IMR-90 (cell line): ENCODE data around the gene ANKRD11. TPM values are rescaled to one million over a fixed set of nuclear protein-coding genes. Genes with fewer than 3 reads are reported as not detected.
A peak's percentile ranks its signal among the peaks of the same experiment; 100 is the strongest.

Experiments used
- ATAC-seq: fragments of 200-7000 bp; cut with Tn5 transposase; 2 replicates; pipeline ENCODE4 v1.9.1; 2020; ENCODE audit warnings: low read depth, mild to moderate bottlenecking, moderate library complexity
- BruUV-seq: library from RNA; stranded (reverse); fragments of 400-500 nt; replicated peaks from 2 replicates; lab custom pipeline; 2021; lab: Mats Ljungman, UMichigan
- CTCF ChIA-PET: fragments of 300-600 bp; formaldehyde crosslinking; extraction: SDS; loops from one replicate; lab custom pipeline; 2021; ENCODE audit warnings: antibody characterized with exemption; lab: Yijun Ruan, JAX
- POLR2A ChIA-PET: fragments of 300-600 bp; sonication (Branson Sonifier 250); formaldehyde crosslinking; loops from one replicate; lab custom pipeline; 2022; ENCODE audit warnings: antibody characterized with exemption; ENCODE audit not compliant: unreplicated experiment; lab: Charles Lee
- DNase-seq: peaks from one replicate; pipeline ENCODE4 v3.0.0; 2013
- H2AFZ ChIP-seq: replicated peaks from 2 replicates; pipeline ENCODE3; 2013; ENCODE audit warnings: low read length, mild to moderate bottlenecking; ENCODE audit not compliant: poor library complexity
- H2AK5ac ChIP-seq: 2 replicates; pipeline ENCODE4 v1.6.1; 2013; ENCODE audit warnings: low read depth, low read length, inconsistent platforms
- H2AK9ac ChIP-seq: replicated peaks from 2 replicates; pipeline ENCODE3; 2013; ENCODE audit warnings: mild to moderate bottlenecking, low read depth, low read length, moderate library complexity; ENCODE audit not compliant: poor library complexity
- H2BK120ac ChIP-seq: 2 replicates; pipeline ENCODE4 v1.6.1; 2013; ENCODE audit warnings: low read depth, low read length, inconsistent platforms
- H2BK15ac ChIP-seq: 3 replicates; pipeline ENCODE4 v1.6.1; 2013; ENCODE audit warnings: low read depth, low read length, inconsistent platforms
- H2BK20ac ChIP-seq: 2 replicates; pipeline ENCODE4 v1.6.1; 2013; ENCODE audit warnings: low read depth, mild to moderate bottlenecking, inconsistent platforms, low read length, moderate library complexity
- H2BK5ac ChIP-seq: 2 replicates; pipeline ENCODE4 v1.6.1; 2013; ENCODE audit warnings: mild to moderate bottlenecking, low read depth, low read length, inconsistent platforms; ENCODE audit not compliant: poor library complexity, severe bottlenecking
- H3K14ac ChIP-seq: replicated peaks from 2 replicates; pipeline ENCODE4 v1.6.1; 2013; ENCODE audit warnings: low read depth, low read length, inconsistent platforms
- H3K18ac ChIP-seq: 2 replicates; pipeline ENCODE4 v1.6.1; 2013; ENCODE audit warnings: low read depth, low read length, control low read depth
- H3K23ac ChIP-seq: 2 replicates; pipeline ENCODE4 v1.6.1; 2013; ENCODE audit warnings: low read depth, low read length, inconsistent platforms
- H3K27ac ChIP-seq: 2 replicates; pipeline ENCODE4 v1.5.1; 2013; ENCODE audit warnings: mild to moderate bottlenecking, control low read depth, low read length; ENCODE audit not compliant: insufficient read depth
- H3K27me3 ChIP-seq: 2 replicates; pipeline ENCODE4 v1.6.1; 2013; ENCODE audit warnings: low read length; ENCODE audit not compliant: control insufficient read depth, insufficient read depth
- H3K36me3 ChIP-seq: 2 replicates; pipeline ENCODE4 v1.6.1; 2013; ENCODE audit warnings: low read length, mixed read lengths; ENCODE audit not compliant: control insufficient read depth, insufficient read depth
- H3K4ac ChIP-seq: 2 replicates; pipeline ENCODE4 v1.6.1; 2013; ENCODE audit warnings: low read depth, low read length, inconsistent platforms
- H3K4me1 ChIP-seq: 2 replicates; pipeline ENCODE4 v1.6.1; 2013; ENCODE audit warnings: low read length, mixed read lengths; ENCODE audit not compliant: control insufficient read depth, insufficient read depth
- H3K4me2 ChIP-seq: 2 replicates; pipeline ENCODE4 v1.6.1; 2013; ENCODE audit warnings: low read depth, mild to moderate bottlenecking, control low read depth, low read length, moderate library complexity
- H3K4me3 ChIP-seq: 2 replicates; pipeline ENCODE4 v1.5.1; 2013; ENCODE audit warnings: low read depth, mild to moderate bottlenecking, control low read depth, low read length, moderate library complexity; ENCODE audit not compliant: insufficient read depth
- H3K56ac ChIP-seq: 2 replicates; pipeline ENCODE4 v1.6.1; 2013; ENCODE audit warnings: low read length, inconsistent platforms; ENCODE audit not compliant: insufficient read depth; ENCODE audit errors: extremely low read depth
- H3K79me1 ChIP-seq, 2 experiments: 2 replicates each; pipeline ENCODE4 v1.6.1; 2013; ENCODE audit warnings: low read length in 2 of 2, inconsistent platforms in 1 of 2, low read depth in 1 of 2
- H3K9ac ChIP-seq: 2 replicates; pipeline ENCODE4 v1.6.1; 2013; ENCODE audit warnings: low read depth, low read length, control low read depth
- H3K9me1 ChIP-seq: 2 replicates; pipeline ENCODE4 v1.6.1; 2013; ENCODE audit warnings: low read length, inconsistent platforms; ENCODE audit not compliant: insufficient read depth
- H3K9me3 ChIP-seq: 2 replicates; pipeline ENCODE4 v1.6.1; 2013; ENCODE audit warnings: low read length; ENCODE audit not compliant: control insufficient read depth, insufficient read depth
- H4K20me1 ChIP-seq: 2 replicates; pipeline ENCODE4 v1.6.1; 2013; ENCODE audit warnings: low read length, inconsistent platforms; ENCODE audit not compliant: insufficient read depth
- H4K5ac ChIP-seq: 2 replicates; pipeline ENCODE4 v1.6.1; 2013; ENCODE audit warnings: mild to moderate bottlenecking, low read depth, low read length, control low read depth
- H4K8ac ChIP-seq, 2 experiments: 2 replicates each; pipeline ENCODE4 v1.6.1; 2013; ENCODE audit warnings: low read depth in 2 of 2, low read length in 2 of 2, control low read depth in 1 of 2, inconsistent platforms in 1 of 2
- H4K91ac ChIP-seq: 2 replicates; pipeline ENCODE4 v1.6.1; 2013; ENCODE audit warnings: low read depth, low read length, inconsistent platforms; ENCODE audit not compliant: insufficient read depth
- BHLHE40 ChIP-seq: fragments of 150-350 bp; IDR thresholded peaks from 2 replicates; pipeline ENCODE4 v1.6.1; 2016; ENCODE audit warnings: mild to moderate bottlenecking, low read depth, low read length
- CEBPB ChIP-seq: IDR thresholded peaks from 2 replicates; pipeline ENCODE4 v1.6.1; 2012; ENCODE audit warnings: low read depth, low read length, improper control_type of control experiment
- CHD1 ChIP-seq: IDR thresholded peaks from 2 replicates; pipeline ENCODE4 v1.6.1; 2012; ENCODE audit warnings: low read depth, low read length, improper control_type of control experiment
- FOS ChIP-seq: fragments of 150-350 bp; IDR thresholded peaks from 2 replicates; pipeline ENCODE4 v1.6.1; 2016; ENCODE audit warnings: low read depth, low read length
- MAFK ChIP-seq: IDR thresholded peaks from 2 replicates; pipeline ENCODE4 v1.6.1; 2012; ENCODE audit warnings: low read depth, low read length, improper control_type of control experiment
- MAZ ChIP-seq: IDR thresholded peaks from 2 replicates; pipeline ENCODE4 v1.6.1; 2012; ENCODE audit warnings: low read depth, mild to moderate bottlenecking, low read length, improper control_type of control experiment, moderate library complexity, borderline replicate concordance
- MXI1 ChIP-seq: IDR thresholded peaks from 2 replicates; pipeline ENCODE4 v1.6.1; 2012; ENCODE audit warnings: low read depth, mild to moderate bottlenecking, low read length, moderate library complexity, borderline replicate concordance
- NFE2L2 ChIP-seq: fragments of 150-350 bp; IDR thresholded peaks from 2 replicates; pipeline ENCODE4 v1.6.1; 2016; ENCODE audit warnings: low read depth, mild to moderate bottlenecking, low read length
- RAD21 ChIP-seq: IDR thresholded peaks from 2 replicates; pipeline ENCODE4 v1.6.1; 2012; ENCODE audit warnings: low read length, improper control_type of control experiment
- RCOR1 ChIP-seq: IDR thresholded peaks from 2 replicates; pipeline ENCODE4 v1.6.1; 2012; ENCODE audit warnings: mild to moderate bottlenecking, low read length, improper control_type of control experiment; ENCODE audit not compliant: insufficient replicate concordance
- RFX5 ChIP-seq: IDR thresholded peaks from 2 replicates; pipeline ENCODE4 v1.8.0; 2012; ENCODE audit warnings: low read depth, mild to moderate bottlenecking, low read length, moderate library complexity
- WGBS, 2 experiments: methylation state at CpG; one replicate each; pipeline versions ENCODE4 v1.1.5 to v1.1.7; 2013; ENCODE audit warnings: missing lambda C conversion rate in 2 of 2; ENCODE audit not compliant: insufficient read length in 1 of 2; ENCODE audit errors: extremely low coverage in 2 of 2; 5-methylcytosine and 5-hydroxymethylcytosine counted together
- dilution Hi-C: fragments of 300-500 bp; cut with HindIII; formaldehyde crosslinking; loops from one replicate; pipeline ENCODE4 v1.14.3; 2018; ENCODE audit warnings: low sequenced_read_pairs; ENCODE audit not compliant: unreplicated experiment
- in situ Hi-C: fragments of 300-500 bp; cut with MboI; formaldehyde crosslinking; loops from 3 replicates; pipeline ENCODE4 v1.14.3; 2019; ENCODE audit warnings: low sequenced_read_pairs, inconsistent platforms, mixed read lengths
- intact Hi-C: fragments of 100-400 bp; cut with micrococcal nuclease; formaldehyde crosslinking; loops from 2 replicates; pipeline ENCODE4 v1.10.0; 2022
- polyA plus RNA-seq, 3 experiments: library from polyadenylated mRNA; depleted of rRNA; stranded (reverse); fragments of >200 nt; gene quantifications; 2 replicates each; pipeline ENCODE4 v1.2.3, GENCODE V29; 2012; ENCODE audit warnings: low replicate concordance in 1 of 3
- total RNA-seq: library from RNA; depleted of rRNA; stranded (reverse); fragments of >200 nt; gene quantifications from 2 replicates; pipeline ENCODE4 v1.2.3, GENCODE V29; 2012
- TF ChIP-seq, protein P1 (sequence below): conservative IDR thresholded peaks from 2 replicates; pipeline ENCODE4 v1.5.1; 2012; ENCODE audit warnings: mild to moderate bottlenecking, low read depth, low read length, improper control_type of control experiment
- TF ChIP-seq, protein P2 (sequence below): fragments of 150-350 bp; IDR thresholded peaks from 2 replicates; pipeline ENCODE4 v1.6.1; 2016; ENCODE audit warnings: low read depth, mild to moderate bottlenecking, low read length, moderate library complexity, borderline replicate concordance

The ANKRD11 gene
- total and polyA plus RNA-seq, 2 of the 4 experiments (the other 2 are of a cell fraction), result 46.8 to 71.9 TPM

DNA sequence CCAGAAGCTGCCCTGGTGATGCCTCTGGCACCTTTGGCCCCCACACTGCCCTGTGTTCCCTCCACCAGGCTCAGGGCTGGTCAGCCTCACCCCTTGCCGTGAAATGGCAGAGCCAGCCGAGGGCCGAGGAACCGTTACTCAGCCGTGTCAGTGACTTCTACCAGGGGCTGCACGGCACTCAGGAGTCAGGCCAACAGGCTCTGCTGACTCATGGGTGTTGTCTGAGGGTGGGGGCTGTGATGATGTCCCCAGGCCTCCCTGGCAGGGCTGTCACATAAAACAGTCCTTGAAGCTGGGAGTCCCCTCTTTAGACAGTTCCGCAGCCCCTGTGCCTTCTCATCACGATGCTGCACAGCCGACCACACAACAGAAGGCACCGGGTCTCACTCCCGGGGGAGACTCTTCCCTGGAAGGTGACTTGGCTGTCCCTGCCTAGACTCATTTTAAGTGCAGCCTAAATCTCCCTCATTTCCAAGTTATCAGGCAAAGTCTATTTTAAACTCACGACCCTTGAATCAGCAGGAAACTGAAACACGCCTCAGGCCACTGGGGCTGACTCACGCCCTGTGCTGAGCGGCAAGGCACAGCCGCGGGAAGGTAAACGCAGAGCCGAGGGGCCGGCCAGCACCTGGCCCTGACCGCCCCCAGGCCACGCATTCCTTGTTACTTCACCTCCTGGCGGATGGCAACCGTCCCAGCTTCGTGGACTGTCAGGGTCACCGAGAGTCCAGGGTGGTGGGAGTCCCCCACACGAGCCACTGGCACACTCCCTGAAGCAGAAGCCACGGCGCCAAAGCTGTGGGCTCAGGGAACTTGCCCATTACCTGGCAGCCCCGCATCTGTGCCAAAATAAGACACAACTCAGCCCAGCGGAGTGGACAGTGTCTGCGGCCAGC lies 170.2 kb downstream of the ANKRD11 start (continued):
- TF ChIP-seq CHD1 (no peak; the same call in 1 of the 2 replicates), RCOR1 (no peak), FOS (peak; percentile 51)

DNA sequence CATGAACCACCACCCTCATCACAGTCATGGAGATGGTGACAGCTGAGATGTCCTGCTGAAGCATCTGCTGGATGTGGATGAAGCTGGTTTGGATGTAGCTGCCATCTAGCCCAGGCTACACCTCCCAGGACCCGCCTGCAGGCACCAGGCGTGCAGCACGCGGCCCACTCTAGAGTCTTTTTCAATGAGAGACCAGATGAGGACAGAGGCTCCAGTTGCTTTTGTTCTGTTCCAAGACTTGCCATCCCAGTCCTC lies 170.8 kb downstream of the ANKRD11 start:
- CTCF ChIA-PET, result no interaction called here
- POLR2A ChIA-PET, result no interaction called here
- dilution Hi-C loops, result no loop called here
- H3K4ac ChIP-seq, result peak overlapping the region; percentile 98
- H3K9me3 ChIP-seq, result no peaks in the 10 kb centered on the region
- H3K4me1 ChIP-seq, result peaks cover 69% of the 10 kb centered on the region
- peak overlapping the region; percentile 61 for H3K4me2 ChIP-seq
- peak overlapping the region; percentile 24 to 89 for H4K8ac ChIP-seq
- peak overlapping the region; percentile 99 for H2AK5ac ChIP-seq
- H2BK120ac ChIP-seq, result peak overlapping the region; percentile 91
- no peak overlapping the region for H3K4me3 ChIP-seq
- peaks cover 83% of the 10 kb centered on the region for H4K20me1 ChIP-seq
- H2AFZ ChIP-seq, result peak overlapping the region; percentile 55
- intact Hi-C loops, result no loop called here
- peak overlapping the region; percentile 41; the same call in 1 of the 2 replicates for H3K9ac ChIP-seq
- TF ChIP-seq MXI1 (no peak), CHD1 (no peak), RAD21 (no peak), MAFK (no peak), NFE2L2 (no peak), CEBPB (no peak), BHLHE40 (no peak), MAZ (no peak), FOS (no peak), RFX5 (no peak), RCOR1 (no peak)
- TF ChIP-seq, protein P1, sequence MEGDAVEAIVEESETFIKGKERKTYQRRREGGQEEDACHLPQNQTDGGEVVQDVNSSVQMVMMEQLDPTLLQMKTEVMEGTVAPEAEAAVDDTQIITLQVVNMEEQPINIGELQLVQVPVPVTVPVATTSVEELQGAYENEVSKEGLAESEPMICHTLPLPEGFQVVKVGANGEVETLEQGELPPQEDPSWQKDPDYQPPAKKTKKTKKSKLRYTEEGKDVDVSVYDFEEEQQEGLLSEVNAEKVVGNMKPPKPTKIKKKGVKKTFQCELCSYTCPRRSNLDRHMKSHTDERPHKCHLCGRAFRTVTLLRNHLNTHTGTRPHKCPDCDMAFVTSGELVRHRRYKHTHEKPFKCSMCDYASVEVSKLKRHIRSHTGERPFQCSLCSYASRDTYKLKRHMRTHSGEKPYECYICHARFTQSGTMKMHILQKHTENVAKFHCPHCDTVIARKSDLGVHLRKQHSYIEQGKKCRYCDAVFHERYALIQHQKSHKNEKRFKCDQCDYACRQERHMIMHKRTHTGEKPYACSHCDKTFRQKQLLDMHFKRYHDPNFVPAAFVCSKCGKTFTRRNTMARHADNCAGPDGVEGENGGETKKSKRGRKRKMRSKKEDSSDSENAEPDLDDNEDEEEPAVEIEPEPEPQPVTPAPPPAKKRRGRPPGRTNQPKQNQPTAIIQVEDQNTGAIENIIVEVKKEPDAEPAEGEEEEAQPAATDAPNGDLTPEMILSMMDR, result no peak
- TF ChIP-seq, protein P2, sequence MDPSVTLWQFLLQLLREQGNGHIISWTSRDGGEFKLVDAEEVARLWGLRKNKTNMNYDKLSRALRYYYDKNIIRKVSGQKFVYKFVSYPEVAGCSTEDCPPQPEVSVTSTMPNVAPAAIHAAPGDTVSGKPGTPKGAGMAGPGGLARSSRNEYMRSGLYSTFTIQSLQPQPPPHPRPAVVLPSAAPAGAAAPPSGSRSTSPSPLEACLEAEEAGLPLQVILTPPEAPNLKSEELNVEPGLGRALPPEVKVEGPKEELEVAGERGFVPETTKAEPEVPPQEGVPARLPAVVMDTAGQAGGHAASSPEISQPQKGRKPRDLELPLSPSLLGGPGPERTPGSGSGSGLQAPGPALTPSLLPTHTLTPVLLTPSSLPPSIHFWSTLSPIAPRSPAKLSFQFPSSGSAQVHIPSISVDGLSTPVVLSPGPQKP, result no peak
- peak overlapping the region; percentile 4 for H3K18ac ChIP-seq
- peak overlapping the region; percentile 94 for H4K91ac ChIP-seq
- H2BK20ac ChIP-seq, result peak overlapping the region; percentile 91
- peak overlapping the region; percentile 96 for H3K14ac ChIP-seq
- H3K27ac ChIP-seq, result peak overlapping the region; percentile 83
- H3K27me3 ChIP-seq, result no peaks in the 10 kb centered on the region
- no peak for ATAC-seq
- in situ Hi-C loops, result no loop called here
- H3K56ac ChIP-seq, result peak overlapping the region; percentile 73
- H2BK5ac ChIP-seq, result peak overlapping the region; percentile 92
- WGBS, 2 experiments, result 82% methylated on average over 3 of the region's 4 CpGs; no CpG with 5 or more reads in 1 of the 2 experiments
- DNase-seq, result no peak
- H3K23ac ChIP-seq, result peak overlapping the region; percentile 99
- H4K5ac ChIP-seq, result peak overlapping the region; percentile 36
- H3K79me1 ChIP-seq, result peaks cover 27 to 94% of the 10 kb centered on the region in 2 experiments
- H3K9me1 ChIP-seq, result peaks cover 69% of the 10 kb centered on the region
- H2AK9ac ChIP-seq, result peak overlapping the region; percentile 92
- H2BK15ac ChIP-seq, result peak overlapping the region; percentile 77; the same call in 2 of the 3 replicates
- BruUV-seq, result no TSS peak
- H3K36me3 ChIP-seq, result peaks cover 15% of the 10 kb centered on the region
